GM21381 (cell line): ENCODE data around the gene MRPL53.

Experiments used
- ATAC-seq: cut with Tn5 transposase; IDR thresholded peaks from one replicate; pipeline ENCODE4 v1.9.1; 2021; ENCODE audit warnings: mild to moderate bottlenecking, moderate library complexity; ENCODE audit not compliant: unreplicated experiment

The MRPL53 gene

DNA sequence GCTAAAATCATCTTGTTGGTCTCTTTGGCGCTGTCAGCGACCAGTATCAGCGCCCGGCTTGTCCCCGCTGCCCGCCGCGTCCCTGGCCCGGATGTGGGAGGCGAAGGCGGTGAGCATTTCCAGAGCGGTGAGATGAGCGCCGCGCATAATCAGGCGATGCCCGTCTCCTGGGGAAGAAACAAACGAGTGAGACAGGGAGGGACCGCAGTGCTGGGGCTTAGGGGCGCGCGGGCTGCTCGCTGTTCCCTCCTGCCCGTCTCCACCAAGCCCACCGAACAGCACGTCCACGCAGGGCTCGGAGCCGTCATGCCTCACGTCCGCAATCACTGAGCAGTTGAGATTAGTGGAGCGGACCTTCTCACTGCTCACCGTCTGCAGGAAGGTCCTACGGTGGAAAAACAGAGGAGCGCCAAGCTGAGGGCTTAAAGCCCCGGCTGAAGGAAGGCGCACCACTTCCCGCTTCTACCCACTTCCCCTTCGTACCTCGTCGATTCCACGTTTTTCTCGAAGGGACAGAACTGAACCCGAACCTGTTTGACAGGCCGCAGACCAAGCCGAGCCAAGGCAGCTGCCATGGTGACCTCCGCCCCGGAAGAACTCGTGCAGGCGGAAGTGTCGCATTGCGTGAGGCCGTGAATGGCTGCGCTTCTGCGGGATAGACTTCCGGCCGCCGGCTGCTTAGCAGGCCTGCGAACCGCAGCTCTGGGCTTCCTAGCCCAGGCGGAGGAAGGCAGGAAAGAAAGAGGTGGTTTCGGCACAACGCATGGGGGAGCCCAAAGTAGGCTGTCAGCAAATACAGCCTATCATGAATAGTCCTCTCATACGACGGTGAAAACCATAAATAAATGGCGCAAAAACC is at the start of gene MRPL53:
MRPL53 (minus strand) TSS at position 595 of the 859 bp plus-strand sequence; CDS start at position 575, 20 bp downstream.
- ATAC-seq: peak; percentile 82

DNA sequence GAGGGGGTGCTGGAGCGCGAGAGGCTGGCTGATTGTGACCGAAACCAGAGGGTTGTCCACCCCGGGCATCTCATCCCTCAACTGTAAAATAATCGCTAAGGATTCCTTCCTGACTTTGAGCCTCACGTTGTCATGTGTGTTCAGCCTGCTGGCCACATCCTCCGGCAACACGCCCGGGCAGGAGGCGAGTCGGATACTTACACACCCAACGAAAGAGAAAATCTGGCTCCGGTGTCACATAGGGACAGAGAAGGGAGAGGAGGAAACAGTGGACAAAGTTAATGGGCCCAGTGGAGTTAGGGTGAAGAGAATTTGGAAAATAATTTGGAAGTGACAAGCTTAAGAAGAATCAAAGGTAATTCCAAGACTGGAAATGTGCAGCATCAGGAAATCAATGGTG is 44.2 kb upstream of the MRPL53 start:
- no peak for ATAC-seq

DNA sequence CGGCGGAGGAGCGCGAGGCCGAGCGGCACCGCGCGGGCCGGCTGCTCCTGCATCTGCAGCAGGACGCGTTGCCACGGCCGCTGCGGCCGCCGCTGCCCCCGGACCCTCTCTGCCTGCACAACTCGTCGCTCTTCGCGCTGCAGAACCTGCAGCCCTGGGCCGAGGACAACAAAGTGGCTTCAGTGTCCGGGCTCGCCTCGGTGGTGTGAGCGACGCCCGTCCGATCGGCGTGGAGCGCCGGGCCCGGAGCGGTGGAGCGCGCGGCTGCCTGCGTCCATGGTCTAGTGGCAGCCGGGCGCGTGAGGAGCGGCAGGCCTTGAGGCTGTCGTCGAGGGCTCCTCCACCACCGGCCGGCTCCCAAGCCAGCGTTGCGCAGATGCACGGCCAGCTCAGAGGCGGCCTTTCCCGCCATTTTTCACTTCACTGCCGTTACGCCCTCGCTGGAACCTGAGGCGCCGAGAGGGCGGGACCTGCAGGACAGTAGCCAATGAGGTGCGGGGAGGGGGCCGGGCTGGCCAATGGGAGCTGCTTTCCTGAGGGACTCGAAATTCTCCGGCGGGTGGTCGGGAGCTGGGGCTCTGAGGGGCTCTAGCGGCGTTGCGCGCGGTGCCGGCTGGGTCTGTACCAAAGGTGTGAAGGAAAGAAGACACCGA is 43.6 kb upstream of the MRPL53 start:
- ATAC-seq: no peak

DNA sequence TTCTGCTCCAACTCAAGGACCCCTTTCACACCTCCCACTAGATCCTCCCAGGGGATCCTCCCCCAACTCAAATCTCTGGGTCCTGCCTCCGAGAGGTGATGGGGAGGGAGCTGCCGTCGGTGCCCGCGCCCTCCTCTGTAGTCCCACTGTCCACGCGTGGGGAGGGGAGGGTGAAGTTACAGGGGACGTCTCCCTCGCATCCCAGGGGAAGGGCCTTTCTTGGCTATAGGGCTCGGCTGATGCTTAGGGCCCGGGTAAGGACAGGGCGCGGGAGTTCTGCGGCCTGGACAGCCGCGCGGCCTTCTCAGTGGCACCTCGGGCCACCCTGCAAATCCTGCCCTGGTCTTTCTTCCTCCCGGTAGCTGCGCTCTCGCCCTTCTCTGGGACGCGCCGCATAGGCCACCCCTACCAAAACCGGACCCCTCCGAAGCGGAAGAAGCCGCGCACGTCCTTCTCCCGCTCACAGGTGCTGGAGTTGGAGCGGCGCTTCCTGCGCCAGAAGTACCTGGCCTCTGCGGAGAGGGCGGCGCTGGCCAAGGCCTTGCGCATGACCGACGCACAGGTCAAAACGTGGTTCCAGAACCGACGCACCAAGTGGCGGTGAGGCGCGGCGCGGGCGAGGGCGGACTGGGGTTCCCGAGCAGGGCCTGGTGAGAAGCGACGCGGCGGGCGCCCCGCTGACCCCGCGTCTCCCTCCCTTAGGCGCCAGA is 42.9 kb upstream of the MRPL53 start:
- ATAC-seq: no peak

DNA sequence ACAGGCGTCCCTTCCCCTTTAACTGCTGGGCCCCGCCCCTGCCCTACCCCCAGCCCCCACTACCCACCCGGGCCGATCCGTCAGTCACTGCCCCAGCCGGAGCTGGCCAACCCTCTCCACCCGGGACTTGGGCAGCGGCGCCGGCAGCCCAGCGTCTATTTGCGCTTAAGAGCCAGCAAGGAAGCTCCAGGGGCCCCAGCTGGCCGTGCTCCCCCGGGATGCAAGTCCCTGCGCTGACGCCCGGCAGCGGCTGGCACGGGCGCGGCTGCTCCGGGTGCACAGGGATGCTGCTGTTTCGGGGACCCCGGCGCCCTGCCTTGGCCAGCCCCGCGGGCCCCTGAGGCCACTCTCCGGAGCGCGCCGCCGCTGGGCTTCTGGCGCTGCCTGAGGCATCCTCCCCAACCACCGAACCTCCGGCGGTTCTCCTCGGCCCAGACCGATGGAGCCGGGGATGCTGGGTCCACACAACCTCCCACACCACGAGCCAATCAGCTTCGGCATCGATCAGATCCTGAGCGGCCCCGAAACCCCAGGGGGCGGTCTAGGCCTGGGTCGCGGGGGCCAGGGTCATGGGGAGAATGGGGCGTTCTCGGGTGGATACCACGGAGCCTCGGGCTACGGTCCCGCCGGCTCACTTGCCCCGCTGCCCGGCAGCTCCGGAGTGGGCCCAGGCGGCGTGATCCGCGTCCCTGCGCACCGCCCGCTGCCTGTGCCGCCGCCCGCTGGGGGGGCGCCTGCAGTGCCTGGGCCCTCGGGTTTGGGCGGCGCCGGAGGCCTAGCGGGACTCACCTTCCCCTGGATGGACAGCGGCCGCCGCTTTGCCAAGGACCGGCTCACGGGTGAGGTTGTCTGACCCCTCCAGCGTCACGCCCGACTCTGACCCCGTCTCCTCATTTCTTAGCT is 42.1 kb upstream of the MRPL53 start, which contains the start of gene TLX2:
TLX2 (plus strand) TSS at position 83 of the 903 bp plus-strand sequence; CDS start at position 440, 357 bp downstream.
- no peak for ATAC-seq

DNA sequence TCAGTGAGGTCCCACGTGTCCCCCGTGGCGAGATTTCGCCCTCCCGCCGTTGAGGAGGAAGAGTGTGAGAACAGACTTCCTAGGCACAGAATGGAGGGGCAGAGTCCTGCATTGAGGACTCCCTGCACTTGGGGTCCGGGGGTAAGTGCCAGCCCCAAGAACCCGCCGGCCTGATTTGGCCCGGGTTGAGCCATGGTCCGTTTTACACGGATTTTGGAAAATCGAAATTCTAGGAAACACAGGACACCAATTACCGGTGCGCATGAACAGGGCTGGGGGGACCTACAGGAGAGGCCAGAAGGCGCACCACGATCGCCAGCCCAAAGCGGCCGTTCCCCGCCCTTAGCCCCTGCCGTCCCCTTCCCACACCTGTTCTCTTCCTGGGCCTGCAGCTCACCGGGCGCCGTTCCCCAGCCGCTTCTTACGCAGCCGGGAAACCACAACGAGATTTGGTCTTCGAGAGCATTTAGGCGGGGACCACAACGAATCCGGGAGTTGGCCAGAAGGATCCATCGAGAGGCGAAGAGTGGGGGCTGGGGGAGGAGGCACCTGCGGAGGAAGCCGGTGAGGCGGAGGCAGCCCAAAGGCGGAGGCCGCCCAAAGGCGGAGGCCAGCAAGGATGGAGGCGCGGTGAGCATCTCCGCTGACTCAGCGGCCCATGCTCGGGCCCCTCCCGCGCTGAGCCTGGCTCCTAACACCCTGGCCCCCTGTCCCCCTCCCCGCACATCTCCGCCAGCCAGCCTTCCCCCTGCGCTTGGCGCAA is 41.3 kb upstream of the MRPL53 start:
- ATAC-seq: no peak

DNA sequence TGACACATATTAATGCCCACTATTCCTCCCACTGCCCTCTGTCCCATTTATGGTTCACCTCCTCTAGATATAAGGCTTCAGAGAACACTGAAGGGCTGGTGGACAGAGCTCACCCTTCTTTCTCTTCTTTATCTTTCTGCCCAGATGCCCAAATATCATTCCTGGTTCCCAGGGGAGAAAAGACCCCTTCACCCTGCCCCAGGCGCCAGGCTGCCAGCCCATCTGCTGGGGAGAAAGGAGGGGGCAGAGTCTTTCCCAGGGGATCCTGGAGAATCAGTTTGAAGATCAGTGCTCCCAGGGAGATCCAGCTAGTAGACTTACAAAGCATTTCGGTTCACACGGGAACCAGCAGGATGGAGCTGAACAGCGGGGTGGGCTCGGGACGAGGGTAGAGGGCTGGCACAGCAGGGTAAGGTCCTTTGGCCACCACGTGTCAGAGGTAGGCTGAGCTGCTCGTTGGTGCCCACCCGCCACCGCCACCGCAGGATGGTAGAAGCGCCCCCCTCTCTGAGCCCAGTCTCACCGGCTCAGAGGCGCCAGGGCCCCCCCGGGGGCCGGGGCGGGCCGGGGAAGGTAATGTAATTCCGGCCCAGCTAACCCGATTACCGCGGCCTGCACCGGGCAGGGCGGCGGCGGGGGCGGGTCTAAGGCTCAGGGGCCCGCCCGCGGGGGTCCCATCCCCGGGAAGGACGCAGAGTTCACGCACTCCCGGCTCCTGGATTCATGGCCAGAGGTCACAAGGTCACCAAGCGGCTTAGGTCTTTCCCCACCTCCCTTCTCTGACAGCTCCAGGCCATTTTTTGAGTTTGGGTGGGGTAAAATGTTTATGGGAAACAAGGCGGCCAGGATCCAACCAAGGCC is 40.5 kb upstream of the MRPL53 start:
- ATAC-seq: no peak

DNA sequence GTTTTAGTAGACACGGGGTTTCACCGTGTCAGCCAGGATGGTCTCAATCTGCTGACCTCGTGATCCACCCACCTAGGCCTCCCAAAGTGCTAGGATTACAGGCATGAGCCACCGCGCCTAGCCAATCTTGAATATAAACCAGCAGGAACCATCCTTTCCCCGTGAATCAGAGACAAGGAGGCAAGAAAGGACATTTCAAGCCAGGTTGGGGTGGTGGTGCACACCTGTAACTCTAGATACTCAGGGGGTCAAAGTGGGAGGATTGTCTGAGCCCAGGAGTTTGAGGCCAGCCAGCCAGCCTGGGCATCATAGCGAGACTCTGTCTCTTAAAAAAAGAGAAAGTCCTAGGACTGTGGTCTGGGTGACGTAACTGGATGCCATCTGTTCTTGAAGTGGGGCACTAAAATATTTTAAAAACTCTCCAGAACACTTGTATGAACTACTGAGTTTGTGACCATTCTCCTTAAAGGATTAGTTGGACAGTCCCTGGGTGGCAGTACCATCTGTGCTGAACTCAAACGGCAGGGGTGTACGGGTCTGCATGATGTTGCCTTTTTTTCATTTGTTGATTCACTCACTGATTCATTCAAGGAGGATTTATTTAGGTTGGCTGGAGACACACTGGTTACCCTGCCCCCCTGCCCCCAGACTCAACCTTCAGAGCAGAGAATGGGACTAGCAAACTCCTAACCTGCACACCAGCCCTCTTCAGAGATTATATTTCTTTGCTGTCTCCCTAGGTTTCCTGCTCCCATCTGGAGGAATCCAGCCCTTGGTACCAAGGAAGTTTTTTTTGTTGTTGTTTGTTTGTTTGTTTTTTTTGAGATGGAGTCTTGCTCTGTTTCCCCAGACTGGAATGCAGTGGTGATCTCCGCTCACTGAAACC is 38.9 kb upstream of the MRPL53 start:
- no peak for ATAC-seq

DNA sequence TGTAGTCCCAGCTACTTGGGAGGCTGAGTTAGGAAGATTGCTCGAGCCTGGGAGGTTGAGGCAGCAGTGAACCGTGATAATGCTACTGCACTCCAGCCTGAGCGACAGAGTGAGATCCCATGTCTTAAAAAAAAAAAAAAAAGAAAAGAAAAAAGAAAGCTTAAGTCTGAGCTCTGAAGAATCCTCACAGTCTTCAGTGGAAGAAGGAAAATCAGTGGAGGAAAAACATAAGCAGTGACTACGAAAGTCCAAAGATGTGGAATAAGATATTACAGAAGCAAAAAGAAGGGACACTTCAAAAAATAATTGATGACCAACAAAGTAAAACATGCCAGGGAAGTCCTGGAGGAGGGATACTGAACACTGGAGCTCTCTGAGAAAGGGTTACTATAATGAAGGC is 37.8 kb upstream of the MRPL53 start:
- no peak for ATAC-seq

DNA sequence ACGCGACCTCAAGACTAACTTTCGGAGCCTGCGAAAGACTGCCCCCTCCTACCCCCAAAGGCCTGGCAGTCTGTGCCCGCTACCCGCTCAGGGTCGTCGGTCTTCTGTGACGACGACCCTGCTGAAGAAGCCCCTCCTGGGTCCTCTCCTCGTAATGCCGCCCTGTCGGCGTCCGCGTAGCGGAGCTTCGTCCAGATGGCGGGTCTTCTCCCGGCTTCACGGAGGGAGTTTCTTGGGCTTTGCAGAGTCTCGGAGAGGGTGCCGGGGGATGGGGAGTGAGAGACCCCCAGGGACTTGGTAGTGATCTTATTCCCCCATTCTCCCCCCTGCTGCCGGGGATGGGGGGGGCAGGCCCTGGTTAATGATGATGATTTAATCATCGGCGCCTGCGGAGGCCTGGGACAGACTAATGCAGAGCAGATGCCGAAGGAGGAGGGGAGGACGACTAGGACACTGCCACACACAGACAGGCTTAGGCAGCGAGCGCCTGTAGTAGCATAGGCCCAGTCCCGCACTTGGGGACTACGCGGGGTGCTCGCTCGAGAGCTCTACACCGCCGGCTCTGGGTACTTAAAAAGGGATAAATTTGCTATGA is 35.5 kb upstream of the MRPL53 start:
- peak; percentile 6 for ATAC-seq

DNA sequence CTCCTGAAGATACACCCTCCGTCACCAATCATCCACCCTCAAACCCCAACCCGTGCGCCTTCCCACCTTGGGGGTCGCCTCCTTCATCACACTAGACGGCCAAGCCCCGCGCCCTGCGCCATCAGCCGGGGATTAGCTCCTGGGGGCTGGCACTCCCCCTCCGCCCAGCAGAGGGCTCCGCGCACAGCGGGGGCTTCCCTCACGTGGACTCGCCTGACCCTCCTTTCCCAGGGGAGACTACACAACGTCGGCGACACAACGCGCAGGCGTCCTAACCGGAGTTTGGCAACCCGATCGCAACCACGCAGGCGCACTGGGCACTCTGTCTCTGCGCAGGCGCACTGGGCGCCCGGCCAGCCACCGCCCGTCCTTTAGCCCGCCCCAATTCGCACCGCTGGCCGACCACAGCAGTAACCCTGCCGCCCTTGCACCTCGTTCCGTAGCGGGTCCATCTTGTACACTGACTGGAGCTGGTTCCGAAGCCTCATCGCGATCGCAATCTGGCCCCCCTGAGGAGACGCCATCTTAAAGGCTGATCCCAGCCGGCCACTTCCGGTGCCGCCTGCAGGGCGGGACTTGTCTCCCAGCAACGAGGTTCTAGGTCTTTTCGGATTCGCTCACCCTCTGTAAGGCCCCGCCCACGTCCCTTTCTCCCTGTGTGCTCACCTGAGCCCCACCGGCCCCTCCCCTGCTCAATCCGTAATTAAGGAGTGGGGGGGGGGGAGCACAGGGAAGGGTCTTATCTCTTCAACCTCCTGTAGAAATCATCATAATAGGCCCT is 34.9 kb upstream of the MRPL53 start, which contains the start of gene PCGF1:
PCGF1 (minus strand) TSS at position 551 of the 781 bp plus-strand sequence; CDS start at position 524, 27 bp downstream.
- ATAC-seq: peak; percentile 87

DNA sequence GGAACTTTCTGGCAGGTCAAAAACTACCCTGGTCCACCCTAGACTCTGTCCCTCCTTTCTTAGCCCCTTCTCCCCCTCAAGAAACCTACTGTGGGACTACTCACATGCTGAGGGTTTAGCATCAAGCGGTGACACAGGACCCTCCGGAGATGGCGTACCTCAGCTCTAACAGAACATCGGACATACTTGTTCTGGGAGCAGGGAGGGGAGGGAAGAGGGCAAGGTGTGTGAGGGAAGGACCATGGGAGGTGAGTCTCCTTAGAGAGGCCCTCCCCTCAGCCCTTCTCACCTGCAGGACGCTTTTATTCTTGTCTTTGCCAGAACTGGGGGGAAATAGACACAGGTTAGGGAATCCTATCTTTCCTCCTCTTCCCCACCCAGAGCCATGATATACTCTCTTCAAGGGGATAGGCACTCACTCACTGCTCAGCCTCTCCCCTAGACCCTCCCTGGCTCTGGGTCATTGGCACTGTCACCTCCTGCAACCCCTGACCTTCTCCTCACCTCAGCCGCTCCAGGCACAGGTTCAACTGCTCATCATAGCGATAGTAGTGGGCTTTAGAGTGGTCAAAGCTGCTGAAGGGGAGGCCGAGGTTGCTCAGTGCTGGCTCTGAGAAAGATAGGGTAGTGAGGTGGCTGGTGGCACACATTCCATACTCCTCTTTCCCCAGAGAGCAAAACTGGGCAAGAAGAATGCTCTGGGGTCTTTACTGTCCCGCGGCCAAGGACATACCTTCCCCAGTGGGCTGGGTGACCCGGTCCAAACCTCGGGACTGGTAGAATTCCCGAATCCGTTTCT is 33.2 kb upstream of the MRPL53 start:
- ATAC-seq: no peak

DNA sequence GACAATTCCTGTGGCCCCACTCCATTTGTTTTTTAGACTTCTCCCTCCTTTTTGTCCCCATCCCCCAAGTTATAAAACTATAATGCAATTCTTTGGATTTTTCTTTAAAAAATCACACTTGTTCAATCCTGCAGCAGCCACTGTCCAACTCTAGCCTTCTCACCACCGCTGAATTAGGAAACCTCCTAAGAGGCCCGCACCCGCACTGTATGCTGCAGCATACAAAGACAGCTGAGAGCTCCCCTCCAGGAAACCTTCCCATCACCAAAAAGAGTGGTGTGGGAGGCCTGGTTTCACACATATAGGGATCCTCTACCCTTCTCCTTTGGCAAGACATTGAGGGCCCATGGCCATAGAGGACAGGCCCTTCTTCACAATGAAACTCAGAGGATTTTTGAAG is 32.1 kb upstream of the MRPL53 start:
- ATAC-seq: no peak

DNA sequence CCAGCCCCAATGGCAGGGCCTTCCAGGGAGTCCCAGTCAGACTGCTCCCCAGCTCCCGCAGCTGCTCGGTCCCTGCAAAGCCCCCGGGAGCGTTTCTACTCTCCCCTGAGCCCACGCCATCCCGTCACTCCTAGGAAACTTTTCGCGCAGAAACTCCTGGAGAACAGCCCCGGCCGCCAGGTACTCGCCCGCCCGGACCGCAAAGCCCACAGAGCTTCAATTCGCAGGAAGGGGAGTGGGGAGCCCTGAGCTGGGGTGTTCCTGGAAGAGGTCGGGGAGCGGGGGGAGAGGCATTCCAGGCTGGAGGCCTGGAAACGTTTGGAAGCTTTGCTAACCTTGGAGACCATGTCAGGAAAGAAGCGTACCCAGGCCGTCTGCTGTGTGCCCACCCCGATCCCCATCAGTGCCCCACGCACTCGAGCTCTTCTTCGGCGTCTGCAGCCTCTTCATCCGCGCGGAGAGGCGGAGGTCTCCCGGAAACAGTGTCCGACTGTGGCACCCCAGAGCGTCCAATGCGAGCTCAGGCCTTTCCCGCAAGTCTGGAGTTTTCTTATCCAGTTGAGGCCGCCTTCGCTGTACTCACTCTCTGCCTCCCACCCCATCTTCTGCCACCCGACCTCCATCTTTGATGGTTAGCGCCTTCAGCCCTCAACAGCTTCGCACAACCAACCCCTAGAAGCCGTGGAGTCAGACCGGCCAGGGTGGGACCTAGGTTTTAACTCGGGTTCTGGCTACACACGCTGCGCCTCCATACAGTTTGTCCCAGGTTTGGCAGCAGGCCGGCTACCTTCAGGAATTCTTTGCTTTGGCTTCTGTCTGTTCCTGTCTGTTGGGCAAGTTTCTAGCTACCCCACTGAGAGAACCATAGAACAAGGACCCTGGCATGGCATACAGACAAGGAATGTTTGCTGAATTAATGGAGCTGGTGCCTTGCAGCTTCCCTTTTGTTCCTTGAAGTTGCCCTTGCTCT is 31.3 kb upstream of the MRPL53 start:
- no peak for ATAC-seq
